Measurements from ENCODE around the gene OTULIN.

DNA sequence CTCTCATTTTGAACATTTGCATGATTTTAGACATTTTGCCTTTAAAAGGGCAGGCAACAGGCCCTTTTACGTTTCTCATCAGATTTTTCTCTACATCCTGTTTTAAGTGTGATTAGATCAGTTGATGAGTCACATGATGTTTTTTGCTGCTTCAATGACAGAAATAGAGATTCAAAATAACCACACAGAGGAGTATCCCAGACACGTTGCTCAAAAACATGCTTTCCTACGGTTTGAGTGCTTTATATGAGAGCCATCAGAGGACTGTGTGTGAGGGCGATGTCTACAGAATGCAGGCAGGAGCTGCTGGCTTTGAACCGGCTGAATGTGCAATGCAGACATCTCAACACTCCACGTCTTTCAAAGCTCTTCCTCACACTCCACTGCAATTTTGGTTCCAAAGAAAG lies 42.1 kb downstream of the OTULIN start:
- TF ChIP-seq, protein P1, sequence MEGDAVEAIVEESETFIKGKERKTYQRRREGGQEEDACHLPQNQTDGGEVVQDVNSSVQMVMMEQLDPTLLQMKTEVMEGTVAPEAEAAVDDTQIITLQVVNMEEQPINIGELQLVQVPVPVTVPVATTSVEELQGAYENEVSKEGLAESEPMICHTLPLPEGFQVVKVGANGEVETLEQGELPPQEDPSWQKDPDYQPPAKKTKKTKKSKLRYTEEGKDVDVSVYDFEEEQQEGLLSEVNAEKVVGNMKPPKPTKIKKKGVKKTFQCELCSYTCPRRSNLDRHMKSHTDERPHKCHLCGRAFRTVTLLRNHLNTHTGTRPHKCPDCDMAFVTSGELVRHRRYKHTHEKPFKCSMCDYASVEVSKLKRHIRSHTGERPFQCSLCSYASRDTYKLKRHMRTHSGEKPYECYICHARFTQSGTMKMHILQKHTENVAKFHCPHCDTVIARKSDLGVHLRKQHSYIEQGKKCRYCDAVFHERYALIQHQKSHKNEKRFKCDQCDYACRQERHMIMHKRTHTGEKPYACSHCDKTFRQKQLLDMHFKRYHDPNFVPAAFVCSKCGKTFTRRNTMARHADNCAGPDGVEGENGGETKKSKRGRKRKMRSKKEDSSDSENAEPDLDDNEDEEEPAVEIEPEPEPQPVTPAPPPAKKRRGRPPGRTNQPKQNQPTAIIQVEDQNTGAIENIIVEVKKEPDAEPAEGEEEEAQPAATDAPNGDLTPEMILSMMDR (IDR thresholded peaks at IDR 0.05; ENCODE audit: insufficient read depth, low read depth, low read length): no peak
- no peak for TF ChIP-seq EZH2 (IDR thresholded peaks at IDR 0.05; ENCODE audit: insufficient read depth, low read length)

Data from astrocyte (in vitro differentiated cells and primary cell).